ENCODE measurements around the gene GAS7.

The GAS7 gene

GRCh38 chr17:10216213-10216938 is 18.0 kb upstream of the GAS7 start:
- TF ChIP-seq CTCF (IDR thresholded peaks at IDR 0.05; ENCODE audit: low read depth, low read length, missing control alignments) = no peak
- no peak for DNase-seq (ENCODE audit: low read depth)
- no peak overlapping the region for H3K4me3 ChIP-seq (ENCODE audit: low read depth, low read length)

- H3K4me3 ChIP-seq (ENCODE audit: low read depth, low read length) = no peak overlapping the region
- TF ChIP-seq CTCF (IDR thresholded peaks at IDR 0.05; ENCODE audit: low read depth, low read length, missing control alignments) = no peak
- DNase-seq (ENCODE audit: low read depth) = no peak
These were observed 16.9 kb upstream of the GAS7 start for GRCh38 chr17:10215286-10215685.

- no peak for TF ChIP-seq CTCF (IDR thresholded peaks at IDR 0.05; ENCODE audit: low read depth, low read length, missing control alignments)
- H3K4me3 ChIP-seq (ENCODE audit: low read depth, low read length) = no peak overlapping the region
- no peak for DNase-seq (ENCODE audit: low read depth)
These were observed 13.3 kb upstream of the GAS7 start for GRCh38 chr17:10211666-10212065.

GRCh38 chr17:10210151-10210574 is 11.8 kb upstream of the GAS7 start:
- no peak for DNase-seq (ENCODE audit: low read depth)
- TF ChIP-seq CTCF (IDR thresholded peaks at IDR 0.05; ENCODE audit: low read depth, low read length, missing control alignments) = no peak
- no peak overlapping the region for H3K4me3 ChIP-seq (ENCODE audit: low read depth, low read length)

- TF ChIP-seq CTCF (IDR thresholded peaks at IDR 0.05; ENCODE audit: low read depth, low read length, missing control alignments) = no peak
- H3K4me3 ChIP-seq (ENCODE audit: low read depth, low read length) = no peak overlapping the region
- no peak for DNase-seq (ENCODE audit: low read depth)
These were observed 10.3 kb upstream of the GAS7 start for GRCh38 chr17:10208604-10209193.

GRCh38 chr17:10207153-10207552 is 8.7 kb upstream of the GAS7 start:
- H3K4me3 ChIP-seq (ENCODE audit: low read depth, low read length) = no peak overlapping the region
- no peak for TF ChIP-seq CTCF (IDR thresholded peaks at IDR 0.05; ENCODE audit: low read depth, low read length, missing control alignments)
- DNase-seq (ENCODE audit: low read depth) = no peak

All from GM12864 (cell line).